ENCODE measurements around the gene CA11.

- no peak for TF ChIP-seq EZH2 (IDR thresholded peaks at IDR 0.05; ENCODE audit: low read length, missing control alignments)
- TF ChIP-seq CTCF (conservative IDR thresholded peaks at IDR 0.05 in 1 of 2, IDR thresholded peaks at IDR 0.05 in 1 of 2; ENCODE audit: low read depth in 1 of 2, low read length in 2 of 2) = no peak
These were observed 42.5 kb downstream of the CA11 start for GRCh38 chr19:48603449-48603848.
